Raji (cell line): ENCODE data around the gene STON2.

Experiments
- POLR2A ChIP-seq: IDR thresholded peaks from 2 replicates; pipeline ENCODE4 v1.6.1; 2011; ENCODE audit warnings: low read depth, low read length, control low read depth; ENCODE audit not compliant: insufficient read depth

Gene STON2, protein sequence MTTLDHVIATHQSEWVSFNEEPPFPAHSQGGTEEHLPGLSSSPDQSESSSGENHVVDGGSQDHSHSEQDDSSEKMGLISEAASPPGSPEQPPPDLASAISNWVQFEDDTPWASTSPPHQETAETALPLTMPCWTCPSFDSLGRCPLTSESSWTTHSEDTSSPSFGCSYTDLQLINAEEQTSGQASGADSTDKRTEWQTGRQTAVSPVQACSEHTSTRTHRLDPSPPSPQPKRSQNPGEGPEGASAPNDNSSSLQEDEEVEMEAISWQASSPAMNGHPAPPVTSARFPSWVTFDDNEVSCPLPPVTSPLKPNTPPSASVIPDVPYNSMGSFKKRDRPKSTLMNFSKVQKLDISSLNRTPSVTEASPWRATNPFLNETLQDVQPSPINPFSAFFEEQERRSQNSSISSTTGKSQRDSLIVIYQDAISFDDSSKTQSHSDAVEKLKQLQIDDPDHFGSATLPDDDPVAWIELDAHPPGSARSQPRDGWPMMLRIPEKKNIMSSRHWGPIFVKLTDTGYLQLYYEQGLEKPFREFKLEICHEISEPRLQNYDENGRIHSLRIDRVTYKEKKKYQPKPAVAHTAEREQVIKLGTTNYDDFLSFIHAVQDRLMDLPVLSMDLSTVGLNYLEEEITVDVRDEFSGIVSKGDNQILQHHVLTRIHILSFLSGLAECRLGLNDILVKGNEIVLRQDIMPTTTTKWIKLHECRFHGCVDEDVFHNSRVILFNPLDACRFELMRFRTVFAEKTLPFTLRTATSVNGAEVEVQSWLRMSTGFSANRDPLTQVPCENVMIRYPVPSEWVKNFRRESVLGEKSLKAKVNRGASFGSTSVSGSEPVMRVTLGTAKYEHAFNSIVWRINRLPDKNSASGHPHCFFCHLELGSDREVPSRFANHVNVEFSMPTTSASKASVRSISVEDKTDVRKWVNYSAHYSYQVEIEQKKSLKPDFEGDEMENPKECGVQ

DNA sequence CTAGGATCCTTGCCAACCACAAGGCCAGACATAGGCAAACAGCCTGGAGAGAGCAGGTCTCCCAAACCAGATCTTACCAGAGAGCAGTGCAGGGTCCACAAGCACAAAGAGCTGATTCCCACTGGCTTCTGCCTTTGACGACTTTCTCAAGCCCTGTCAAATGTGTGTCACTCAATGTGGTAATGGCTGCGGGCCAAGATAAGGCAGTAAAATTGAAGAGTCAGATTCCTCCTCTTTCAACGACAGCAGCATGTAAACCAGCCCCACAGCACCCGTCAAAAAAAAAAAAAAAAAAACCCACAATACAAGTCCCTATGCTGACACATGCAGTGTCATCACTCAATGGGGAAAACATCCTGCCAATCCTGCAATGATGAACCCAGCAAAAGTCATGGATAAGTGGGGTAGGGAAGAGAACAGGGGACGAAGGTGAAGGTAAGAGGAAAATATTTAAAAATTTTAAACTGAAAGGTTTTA lies at the start of gene STON2:
STON2 (minus strand) TSS at position 123 of the 477 bp plus-strand sequence. CDS start 1,942 bp downstream, outside the sequence.
- TF ChIP-seq POLR2A = no peak

DNA sequence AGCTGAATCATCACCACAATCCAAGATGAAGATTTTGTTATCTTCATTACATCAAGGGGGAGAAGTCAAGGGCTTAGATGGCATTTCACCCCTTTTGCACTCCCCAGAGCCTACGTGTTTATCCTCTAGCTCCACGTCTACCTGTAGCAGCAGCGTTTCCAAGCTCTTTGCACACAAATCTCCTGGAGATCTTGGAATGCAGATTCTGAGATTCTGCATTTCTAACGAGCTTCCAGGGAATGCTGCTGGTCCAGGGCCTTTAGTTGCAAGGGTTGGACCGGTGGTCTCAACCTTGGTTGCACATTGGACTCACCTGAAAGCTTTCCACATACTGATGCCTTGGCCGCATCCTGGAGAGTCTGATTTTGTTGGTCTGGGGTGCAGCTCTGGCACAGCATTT lies 49.5 kb upstream of the STON2 start:
- no peak for TF ChIP-seq POLR2A

DNA sequence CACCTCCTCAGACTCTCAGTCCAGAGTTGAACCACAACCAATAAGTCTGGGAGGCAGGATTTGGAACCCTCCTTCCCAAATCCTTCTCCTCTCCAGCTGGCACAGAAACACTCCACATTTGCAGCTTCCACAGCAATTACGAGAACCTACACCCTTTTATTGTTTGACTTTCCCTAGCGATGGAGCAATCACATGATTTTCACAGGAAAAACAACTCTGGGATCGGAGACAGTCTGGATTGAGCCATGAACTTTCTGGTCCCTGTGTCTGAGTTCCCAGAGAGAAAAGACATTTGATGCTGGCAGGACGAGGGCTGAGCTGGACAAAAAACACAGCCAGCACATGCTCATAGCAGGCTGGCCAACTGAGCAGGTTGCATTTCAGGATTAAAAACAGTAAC lies 49.0 kb upstream of the STON2 start:
- no peak for TF ChIP-seq POLR2A

DNA sequence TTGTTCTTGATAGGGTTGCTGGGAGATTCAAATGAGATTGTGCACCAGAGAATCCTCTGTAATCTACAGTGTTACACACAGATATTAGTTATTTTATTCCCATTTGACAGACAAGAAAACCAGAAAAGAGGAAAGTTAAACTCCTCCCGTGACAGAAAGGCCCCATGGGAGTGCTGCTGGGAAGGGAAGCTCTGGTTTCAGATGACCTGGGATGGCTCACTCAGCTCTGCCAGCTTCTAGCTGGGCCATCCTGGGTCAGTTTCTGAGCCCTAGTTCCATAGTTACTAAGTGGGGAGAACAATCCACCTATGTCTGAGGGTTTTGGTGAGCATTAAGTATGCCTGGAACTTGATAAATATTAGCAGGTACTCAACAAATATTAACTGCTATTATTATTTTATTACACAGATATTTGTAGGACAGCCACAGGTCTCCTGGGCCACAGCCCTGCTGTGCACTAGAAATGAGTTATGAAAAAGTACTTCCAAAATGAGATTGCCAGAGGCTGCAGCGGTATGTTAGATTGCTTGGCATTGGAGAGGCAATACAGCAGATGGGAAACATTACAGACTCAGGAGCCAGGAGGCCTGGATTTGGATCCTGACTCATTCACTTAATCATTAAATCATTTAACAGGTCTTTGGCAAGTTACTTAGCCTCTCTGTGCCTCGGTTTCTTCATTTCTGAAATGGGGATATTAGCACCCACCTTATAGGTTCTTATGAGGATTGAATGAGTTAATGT lies 47.1 kb upstream of the STON2 start:
- TF ChIP-seq POLR2A = no peak

DNA sequence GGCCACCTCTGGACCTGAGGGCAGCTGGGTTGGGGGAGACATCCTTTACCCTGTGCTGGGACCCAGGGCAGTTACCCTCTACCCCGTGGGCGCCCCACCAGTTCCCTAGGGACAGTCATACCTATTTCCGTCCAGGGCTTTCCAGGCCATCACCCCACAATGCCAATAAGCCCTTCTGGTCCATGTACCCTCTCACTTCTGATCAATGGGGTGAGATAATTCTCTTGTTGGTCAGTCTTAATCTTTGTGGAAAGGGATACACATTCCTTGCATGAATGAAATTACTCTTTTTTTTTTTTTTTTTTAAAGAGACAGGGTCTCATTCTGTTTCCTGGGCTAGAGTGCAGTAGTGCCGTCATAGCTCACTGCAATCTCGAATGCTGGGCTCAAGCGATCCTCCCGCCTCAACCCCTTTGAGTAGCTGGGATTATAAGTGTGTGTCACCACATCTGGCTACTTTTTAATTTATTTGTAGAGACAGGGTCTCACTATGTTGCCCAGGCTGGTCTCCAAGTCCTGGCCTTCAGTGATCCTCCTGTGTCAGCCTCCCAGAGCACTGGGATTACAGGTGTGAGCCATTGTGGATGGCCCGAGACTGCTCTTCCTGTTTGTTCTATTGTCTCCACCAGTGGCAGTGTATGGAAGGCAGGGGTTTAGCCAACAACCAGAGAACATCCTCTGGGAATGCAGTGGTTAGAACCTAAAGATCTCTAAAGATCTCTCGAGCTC lies 46.3 kb upstream of the STON2 start:
- no peak for TF ChIP-seq POLR2A

DNA sequence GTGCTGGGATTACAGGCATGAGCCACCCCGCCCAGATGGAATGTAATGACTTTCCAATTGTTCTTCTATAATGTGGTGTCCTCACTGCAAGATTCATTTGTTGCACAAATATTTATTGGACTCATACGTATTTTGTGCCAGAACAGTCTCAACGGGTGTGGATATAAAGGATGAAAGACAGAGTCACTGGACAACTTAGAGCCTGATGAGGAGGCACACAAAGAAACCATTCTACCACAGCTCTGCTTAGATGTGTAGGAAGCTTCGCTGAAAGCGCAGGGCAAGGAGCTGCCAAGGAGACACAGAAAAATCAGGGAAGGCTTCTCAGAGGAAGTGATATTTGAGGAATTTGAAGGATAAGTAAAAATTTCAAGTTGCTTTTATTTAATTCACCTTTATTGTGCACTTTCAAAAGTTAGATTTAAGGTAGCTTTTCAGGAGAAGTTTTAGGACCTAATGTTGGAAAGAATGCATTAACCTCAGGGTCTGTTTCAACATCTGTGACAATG lies 41.6 kb upstream of the STON2 start:
- TF ChIP-seq POLR2A = no peak

DNA sequence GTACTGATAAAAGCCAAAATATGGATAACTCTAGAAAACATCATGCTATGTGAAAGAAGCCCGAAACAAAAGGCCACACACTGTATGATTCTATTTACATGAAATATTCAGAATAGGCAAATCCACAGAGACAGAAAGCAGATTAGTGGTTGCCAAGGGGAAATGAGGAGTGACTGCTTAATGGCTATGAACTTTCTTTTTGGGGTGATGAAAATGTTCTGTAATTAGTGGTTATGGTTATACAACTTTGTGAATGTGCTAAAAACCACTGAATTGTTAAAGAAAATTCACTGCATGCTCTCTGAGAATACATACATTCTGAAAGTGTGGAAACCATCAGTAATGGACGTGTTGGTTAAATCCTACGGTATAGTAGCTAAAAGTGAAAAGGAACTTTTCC lies 39.9 kb upstream of the STON2 start:
- no peak for TF ChIP-seq POLR2A

DNA sequence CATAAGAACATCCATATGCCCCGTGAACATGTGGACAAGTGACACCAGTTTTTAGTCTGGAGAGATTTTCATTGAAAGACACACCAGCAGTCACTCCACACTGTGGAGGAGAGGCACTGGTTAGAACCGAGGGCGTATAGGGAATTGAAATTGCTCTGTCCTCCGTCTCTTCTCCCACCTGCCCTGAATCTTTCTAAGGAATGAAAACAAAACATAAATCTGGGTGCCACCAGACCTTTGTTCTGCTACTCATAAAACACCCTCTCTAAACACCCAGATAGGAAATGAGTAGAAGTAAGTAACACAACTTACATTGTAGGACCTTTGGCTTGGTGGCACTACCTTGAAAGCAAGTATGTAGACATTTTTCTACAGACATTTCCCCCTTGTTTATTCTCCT lies 37.1 kb upstream of the STON2 start:
- TF ChIP-seq POLR2A = no peak

DNA sequence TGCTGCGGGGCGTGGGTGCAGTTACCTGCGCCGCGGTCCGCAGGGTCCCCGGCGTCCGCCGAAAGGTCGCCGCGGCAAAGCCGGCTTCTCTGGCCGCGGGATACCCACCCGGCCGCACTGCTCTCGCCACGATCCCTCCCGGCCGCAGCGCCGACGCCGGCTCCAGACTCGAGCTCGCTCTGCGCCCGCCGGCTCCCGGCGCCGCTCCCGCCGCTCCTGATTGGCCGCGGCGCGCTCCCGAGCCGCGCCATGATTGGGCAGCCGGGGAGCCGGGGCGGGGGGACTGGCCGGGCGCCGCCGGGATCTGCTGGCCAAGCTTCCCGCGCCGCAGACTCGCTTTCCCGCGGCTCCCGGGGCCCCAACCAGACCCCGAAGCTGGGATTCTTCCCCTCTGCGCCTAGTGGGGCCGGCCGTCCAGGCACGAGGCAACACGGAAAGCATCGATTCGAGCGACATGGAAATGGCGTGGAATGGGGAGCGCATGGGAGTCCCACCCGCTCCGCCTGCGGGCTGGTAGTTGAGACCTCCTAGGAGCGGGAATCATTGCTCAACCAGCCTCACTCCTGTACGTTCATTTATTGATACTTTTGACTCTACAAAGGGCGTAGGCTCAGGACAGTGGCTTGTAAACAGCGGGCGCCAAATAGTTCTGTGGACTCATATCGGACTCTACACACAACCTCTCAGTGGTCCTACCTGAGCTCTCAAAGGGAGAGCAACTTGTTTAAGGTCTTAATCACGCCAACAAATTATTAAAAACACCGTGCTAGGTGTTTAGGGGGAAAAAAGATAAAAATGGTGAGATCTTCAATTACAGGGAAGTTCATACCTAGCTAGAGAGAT lies 36.4 kb upstream of the STON2 start:
- no peak for TF ChIP-seq POLR2A

DNA sequence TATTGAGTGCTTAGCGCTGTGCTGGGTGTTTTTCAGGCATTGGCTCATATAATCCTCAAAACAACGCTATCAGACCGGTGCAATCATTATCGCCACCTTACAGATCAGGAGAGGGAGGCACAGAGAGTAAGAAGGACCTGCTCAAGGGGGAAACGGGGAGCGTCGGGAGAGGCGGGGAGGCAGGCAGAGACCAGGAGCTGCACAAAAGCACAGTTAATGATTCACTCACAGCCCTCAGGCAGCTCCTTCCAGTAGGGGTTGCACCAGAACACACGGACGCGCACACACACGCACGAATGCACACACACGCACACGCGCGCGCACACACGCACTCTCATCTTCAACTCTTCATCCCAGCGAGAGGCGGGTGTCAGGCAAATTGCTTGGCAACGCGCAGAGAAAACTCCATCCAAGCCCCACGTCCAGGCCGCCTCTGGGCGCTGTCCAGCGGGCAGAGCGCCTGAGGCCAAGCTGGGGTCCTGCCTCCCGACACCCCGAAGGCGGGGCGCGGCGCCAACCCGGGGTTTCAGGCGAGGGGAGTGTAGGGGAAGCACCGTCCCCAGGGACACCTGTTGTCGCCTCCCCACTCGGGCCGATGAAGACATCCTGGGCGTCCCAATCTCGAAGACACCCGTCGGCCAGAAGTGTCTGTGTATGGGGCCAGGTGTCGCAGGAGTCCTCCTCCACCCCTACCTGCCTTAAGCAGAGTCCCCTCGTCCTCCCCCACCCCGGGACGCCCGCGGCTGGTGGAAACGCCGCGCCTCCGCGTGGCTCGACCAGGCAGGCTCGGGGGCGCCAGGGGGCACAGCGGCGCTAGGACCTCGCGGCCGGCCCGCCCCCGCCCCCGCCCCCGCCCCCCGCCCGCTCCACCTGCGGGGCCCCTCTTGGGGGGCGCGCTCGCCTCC lies 35.5 kb upstream of the STON2 start:
- TF ChIP-seq POLR2A = no peak

DNA sequence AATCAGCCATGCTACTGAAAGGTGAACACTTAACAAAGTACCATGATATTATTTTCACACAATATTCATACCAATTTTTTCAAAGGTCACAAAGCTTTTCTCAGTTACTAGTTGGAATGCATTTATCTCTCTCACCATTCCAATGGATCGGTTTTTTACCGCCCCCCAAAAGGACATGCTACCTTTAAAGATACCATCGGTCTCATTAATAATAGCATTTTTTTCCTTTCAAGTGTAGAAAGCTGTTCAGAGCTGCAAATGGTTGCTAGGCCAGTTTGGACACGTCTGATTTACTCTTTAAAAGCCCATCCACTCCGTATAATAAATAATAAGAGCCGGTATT lies 34.9 kb upstream of the STON2 start:
- no peak for TF ChIP-seq POLR2A

DNA sequence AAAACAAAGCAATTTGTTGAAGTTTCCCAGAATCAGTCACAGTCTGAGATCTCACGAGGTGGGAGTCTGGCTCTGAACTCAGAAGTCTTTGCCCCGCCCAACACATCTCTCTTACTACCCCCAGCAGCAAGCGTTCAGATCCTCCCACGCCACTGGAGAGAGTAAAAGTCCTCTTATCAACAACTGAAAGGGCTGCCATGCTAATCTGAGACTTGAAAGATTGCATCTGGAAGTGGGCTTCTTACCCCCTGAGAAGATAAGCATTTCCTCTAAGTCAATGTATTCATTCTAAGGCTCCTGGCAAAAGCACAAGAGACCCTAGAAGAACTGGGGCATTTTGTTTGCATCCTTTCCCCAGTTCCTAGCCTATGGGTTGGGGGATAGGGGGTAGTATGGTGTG lies 34.1 kb upstream of the STON2 start:
- TF ChIP-seq POLR2A = no peak
